Astrocyte (in vitro differentiated cells and primary cell): ENCODE measurements around the gene BTG2. TPM values are rescaled to one million over a fixed set of nuclear protein-coding genes. Genes with fewer than 3 reads are reported as not detected.
"Not testable (repeated sequence)": the region's sequence is repeated elsewhere in the genome, so short reads cannot be mapped to it uniquely, and the experiment has no call there.

Experiments
- DNase-seq: peaks from one replicate; pipeline ENCODE4 v3.0.0-alpha.2; 2010; ENCODE audit warnings: low read depth
- FAIRE-seq: peaks from 2 replicates; lab custom pipeline; 2011; peaks lifted over from hg19 to GRCh38; lab: Jason Lieb, UNC
- H2AFZ ChIP-seq: 2 replicates; pipeline ENCODE4 v1.6.0; 2012; ENCODE audit warnings: low read depth, low read length, inconsistent platforms
- H3K27ac ChIP-seq: 2 replicates; pipeline ENCODE4 v1.5.1; 2011; ENCODE audit warnings: low read depth, low read length, inconsistent platforms
- H3K27me3 ChIP-seq: 2 replicates; pipeline ENCODE4 v1.6.0; 2011; ENCODE audit warnings: low read length, inconsistent platforms; ENCODE audit not compliant: insufficient read depth
- H3K36me3 ChIP-seq: 2 replicates; pipeline ENCODE4 v1.5.1; 2011; ENCODE audit warnings: low read length, inconsistent platforms; ENCODE audit not compliant: insufficient read depth
- H3K4me1 ChIP-seq: 2 replicates; pipeline ENCODE4 v1.5.1; 2011; ENCODE audit warnings: low read length, inconsistent platforms; ENCODE audit not compliant: insufficient read depth
- H3K4me2 ChIP-seq: 2 replicates; pipeline ENCODE4 v1.6.0; 2012; ENCODE audit warnings: low read length, inconsistent platforms
- H3K4me3 ChIP-seq: 2 replicates; pipeline ENCODE4 v1.5.1; 2011; ENCODE audit warnings: low read depth, mild to moderate bottlenecking, low read length, inconsistent platforms; ENCODE audit not compliant: insufficient read depth
- H3K79me2 ChIP-seq: 2 replicates; pipeline ENCODE4 v1.6.0; 2012; ENCODE audit warnings: mild to moderate bottlenecking, low read length, inconsistent platforms; ENCODE audit not compliant: insufficient read depth
- H3K9ac ChIP-seq: 2 replicates; pipeline ENCODE4 v1.6.0; 2012; ENCODE audit warnings: mild to moderate bottlenecking, low read length, inconsistent platforms
- H3K9me3 ChIP-seq: 2 replicates; pipeline ENCODE4 v1.5.1; 2012; ENCODE audit warnings: low read depth, mild to moderate bottlenecking, low read length, inconsistent platforms; ENCODE audit not compliant: insufficient read depth
- H4K20me1 ChIP-seq: 2 replicates; pipeline ENCODE4 v1.6.0; 2012; ENCODE audit warnings: low read length, inconsistent platforms; ENCODE audit not compliant: insufficient read depth
- H3K27ac Mint-ChIP-seq: one replicate; pipeline ENCODE4 v1.8.0; 2021; ENCODE audit warnings: mild to moderate bottlenecking, mixed read lengths; ENCODE audit not compliant: unreplicated experiment
- H3K27me3 Mint-ChIP-seq: one replicate; pipeline ENCODE4 v1.8.0; 2021; ENCODE audit warnings: low read depth, mixed read lengths; ENCODE audit not compliant: unreplicated experiment
- H3K36me3 Mint-ChIP-seq: one replicate; pipeline ENCODE4 v1.8.0; 2021; ENCODE audit warnings: low read depth, mixed read lengths; ENCODE audit not compliant: unreplicated experiment
- H3K4me1 Mint-ChIP-seq: one replicate; pipeline ENCODE4 v1.8.0; 2021; ENCODE audit warnings: low read depth, mixed read lengths; ENCODE audit not compliant: unreplicated experiment
- H3K4me3 Mint-ChIP-seq: one replicate; pipeline ENCODE4 v1.8.0; 2021; ENCODE audit warnings: mild to moderate bottlenecking, moderate library complexity, mixed read lengths; ENCODE audit not compliant: unreplicated experiment
- H3K9me3 Mint-ChIP-seq: one replicate; pipeline ENCODE4 v1.8.0; 2021; ENCODE audit warnings: mild to moderate bottlenecking, mixed read lengths; ENCODE audit not compliant: unreplicated experiment
- CTCF ChIP-seq: IDR thresholded peaks from 2 replicates; pipeline ENCODE4 v1.5.1; 2011; ENCODE audit warnings: low read depth, mild to moderate bottlenecking, inconsistent platforms, low read length, moderate library complexity; ENCODE audit not compliant: insufficient read depth
- EZH2 ChIP-seq: IDR thresholded peaks from 2 replicates; pipeline ENCODE4 v1.6.1; 2012; ENCODE audit warnings: mild to moderate bottlenecking, low read length, inconsistent platforms; ENCODE audit not compliant: insufficient read depth
- total RNA-seq: library from RNA; stranded (reverse); gene quantifications from 2 replicates; pipeline ENCODE4 v1.2.1, GENCODE V29; 2021

The BTG2 gene
- total RNA-seq, 1 donor from 2014 or later, result 58.3 TPM

DNA sequence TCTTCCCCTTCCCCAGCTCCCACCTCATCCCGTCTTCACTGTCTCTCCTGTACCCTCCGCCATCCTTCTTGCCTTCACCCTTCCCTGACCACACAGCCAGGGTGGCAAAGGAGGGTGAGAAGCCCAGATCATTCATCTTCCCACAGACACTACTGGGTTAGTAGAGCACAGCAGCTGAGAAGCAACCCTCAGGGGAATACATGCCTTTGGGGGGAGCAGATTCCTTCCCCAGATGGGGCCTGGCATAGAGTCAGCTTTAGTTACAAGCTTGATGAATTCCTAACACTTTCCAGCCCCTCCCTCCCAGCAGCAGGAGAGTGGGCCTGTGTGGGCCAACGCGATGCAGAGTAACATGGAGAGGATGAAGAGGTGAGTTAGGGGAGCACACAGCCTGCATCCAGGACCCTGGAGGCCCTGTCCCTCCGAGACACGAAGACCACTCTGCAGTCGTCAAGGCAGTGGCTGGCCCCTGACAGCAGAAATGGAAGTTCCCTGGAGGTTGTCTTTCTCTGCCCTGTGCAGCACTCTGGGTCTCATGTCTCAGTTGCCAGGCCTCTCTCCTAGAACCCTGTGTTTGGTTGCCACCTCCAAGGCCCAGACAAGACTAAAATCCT is 8.8 kb upstream of the BTG2 start:
- Histone ChIP-seq H3K79me2 (no peaks in the 10 kb centered on the region), H4K20me1 (no peaks in the 10 kb centered on the region), H3K9ac (no peak overlapping the region), H3K4me3 (no peak overlapping the region), H3K27me3 (peaks cover 18% of the 10 kb centered on the region), H3K36me3 (no peaks in the 10 kb centered on the region), H3K27ac (no peak overlapping the region), H3K4me2 (no peak overlapping the region), H3K9me3 (no peaks in the 10 kb centered on the region), H3K4me1 (no peaks in the 10 kb centered on the region), H2AFZ (no peak overlapping the region)
- DNase-seq (no peak), FAIRE-seq (no peak)
- no peak overlapping the region for H3K27ac Mint-ChIP-seq
- H3K36me3 Mint-ChIP-seq, result no peaks in the 10 kb centered on the region
- H3K4me1 Mint-ChIP-seq, result no peaks in the 10 kb centered on the region
- TF ChIP-seq EZH2, result no peak
- TF ChIP-seq CTCF, result no peak
- no peak overlapping the region for H3K4me3 Mint-ChIP-seq
- peaks cover 53% of the 10 kb centered on the region for H3K27me3 Mint-ChIP-seq
- H3K9me3 Mint-ChIP-seq, result no peaks in the 10 kb centered on the region

GRCh38 chr1:203299169-203299568 is 6.2 kb upstream of the BTG2 start:
- H3K27ac ChIP-seq, result no peak overlapping the region
- DNase-seq (no peak), FAIRE-seq (no peak)
- Mint-ChIP-seq H3K27me3 (peaks cover 56% of the 10 kb centered on the region), H3K27ac (no peak overlapping the region), H3K4me1 (peaks cover 5% of the 10 kb centered on the region), H3K4me3 (no peak overlapping the region), H3K36me3 (no peaks in the 10 kb centered on the region), H3K9me3 (no peaks in the 10 kb centered on the region)
- H3K36me3 ChIP-seq, result no peaks in the 10 kb centered on the region
- H3K4me1 ChIP-seq, result no peaks in the 10 kb centered on the region
- no peak overlapping the region for H2AFZ ChIP-seq
- H3K9ac ChIP-seq, result no peak overlapping the region
- H3K27me3 ChIP-seq, result peaks cover 18% of the 10 kb centered on the region
- no peaks in the 10 kb centered on the region for H3K79me2 ChIP-seq
- no peak overlapping the region for H3K4me3 ChIP-seq
- H3K4me2 ChIP-seq, result no peak overlapping the region
- TF ChIP-seq CTCF, result no peak
- no peak for TF ChIP-seq EZH2
- H3K9me3 ChIP-seq, result no peaks in the 10 kb centered on the region
- no peaks in the 10 kb centered on the region for H4K20me1 ChIP-seq

DNA sequence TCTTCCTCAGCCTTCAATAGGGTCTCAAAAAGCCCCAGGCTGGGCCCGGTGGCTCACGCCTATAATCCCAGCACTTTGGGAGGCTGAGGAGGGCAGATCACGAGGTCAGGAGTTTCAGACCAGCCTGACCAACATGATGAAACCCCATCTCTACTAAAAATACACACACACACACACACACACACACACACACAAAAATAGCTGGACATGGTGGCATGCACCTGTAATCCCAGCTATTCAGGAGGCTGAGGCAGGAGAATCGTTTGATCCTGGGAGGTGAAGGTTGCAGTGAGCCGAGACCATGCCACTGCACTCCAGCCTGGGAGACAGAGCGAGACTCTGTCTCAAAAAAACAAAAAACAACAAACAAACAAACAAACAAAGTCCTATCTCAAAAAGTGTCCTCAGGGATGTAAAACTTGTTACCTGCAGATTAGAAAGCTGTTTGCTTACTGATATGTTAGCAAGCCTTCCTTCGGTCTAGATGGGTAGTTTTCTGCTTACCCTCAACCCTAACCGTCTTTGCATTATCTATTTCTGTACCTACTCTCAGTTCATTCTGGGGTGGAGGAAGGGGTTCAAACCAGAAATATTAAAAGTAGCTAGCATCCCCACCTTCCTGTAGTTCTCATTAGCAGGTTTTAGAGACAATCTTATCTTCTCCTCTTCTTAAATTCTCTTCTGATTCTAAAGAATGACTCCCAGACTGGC is 5.4 kb upstream of the BTG2 start:
- not testable (repeated sequence) for H3K4me1 Mint-ChIP-seq, H3K27ac ChIP-seq, H4K20me1 ChIP-seq, H3K4me2 ChIP-seq, H3K4me3 ChIP-seq, DNase-seq, H3K27ac Mint-ChIP-seq, H3K9me3 ChIP-seq, H3K9me3 Mint-ChIP-seq, H3K4me1 ChIP-seq, H2AFZ ChIP-seq, H3K36me3 Mint-ChIP-seq, H3K9ac ChIP-seq, H3K79me2 ChIP-seq, H3K36me3 ChIP-seq, H3K4me3 Mint-ChIP-seq, FAIRE-seq
- H3K27me3 Mint-ChIP-seq, result peaks cover 54% of the 10 kb centered on the region
- H3K27me3 ChIP-seq, result peaks cover 18% of the 10 kb centered on the region
